Keratinocyte (primary cell): ENCODE results near the gene CCRL2. TPM values are rescaled to one million over a fixed set of nuclear protein-coding genes. Genes with fewer than 3 reads are reported as not detected.

ENCODE experiments used
- DNase-seq: peaks from one replicate; pipeline ENCODE4 v3.0.0-alpha.2; 2011; ENCODE audit warnings: low read depth, missing footprints, low spot score
- FAIRE-seq: peaks from 2 replicates; lab custom pipeline; 2011; peaks lifted over from hg19 to GRCh38; lab: Jason Lieb, UNC
- H2AFZ ChIP-seq: 2 replicates; pipeline ENCODE4 v1.6.0; 2012; ENCODE audit warnings: low read length, control low read depth, inconsistent platforms; ENCODE audit not compliant: control insufficient read depth
- H3K27ac ChIP-seq: 2 replicates; pipeline ENCODE4 v1.5.1; 2011; ENCODE audit warnings: low read length; ENCODE audit not compliant: control insufficient read depth, insufficient read depth
- H3K27me3 ChIP-seq: 3 replicates; pipeline ENCODE4 v1.6.0; 2011; ENCODE audit warnings: low read length; ENCODE audit not compliant: control insufficient read depth, insufficient read depth; ENCODE audit errors: extremely low read depth
- H3K36me3 ChIP-seq, 2 experiments: 2 replicates in 1 of 2; 3 replicates in 1 of 2; pipeline ENCODE4 v1.5.1; 2011; ENCODE audit warnings: low read length in 2 of 2, mild to moderate bottlenecking in 1 of 2; ENCODE audit not compliant: control insufficient read depth in 2 of 2, insufficient read depth in 2 of 2; ENCODE audit errors: extremely low read depth in 1 of 2
- H3K4me1 ChIP-seq: 3 replicates; pipeline ENCODE4 v1.5.1; 2011; ENCODE audit warnings: low read length; ENCODE audit not compliant: control insufficient read depth, insufficient read depth; ENCODE audit errors: extremely low read depth
- H3K4me2 ChIP-seq: 3 replicates; pipeline ENCODE4 v1.6.0; 2011; ENCODE audit warnings: low read depth, low read length; ENCODE audit not compliant: control insufficient read depth, insufficient read depth; ENCODE audit errors: extremely low read depth
- H3K4me3 ChIP-seq, 3 experiments: fragments of 200-600 bp in 1 of 3; sonication (generic) in 1 of 3; 2 replicates in 2 of 3; 3 replicates in 1 of 3; pipeline ENCODE4 v1.5.1; 2011 to 2016; ENCODE audit warnings: low read length in 3 of 3, mild to moderate bottlenecking in 3 of 3, control low read depth in 2 of 3, inconsistent platforms in 1 of 3, low read depth in 1 of 3, mixed read lengths in 1 of 3, mixed run types in 1 of 3, moderate library complexity in 1 of 3; ENCODE audit not compliant: control insufficient read depth in 2 of 3, insufficient read depth in 2 of 3; ENCODE audit errors: extremely low read depth in 1 of 3
- H3K79me2 ChIP-seq: 2 replicates; pipeline ENCODE4 v1.6.0; 2012; ENCODE audit warnings: low read length; ENCODE audit not compliant: control insufficient read depth, insufficient read depth
- H3K9ac ChIP-seq: 3 replicates; pipeline ENCODE4 v1.6.0; 2011; ENCODE audit warnings: low read length; ENCODE audit not compliant: control insufficient read depth, insufficient read depth; ENCODE audit errors: extremely low read depth
- H3K9me1 ChIP-seq: 3 replicates; pipeline ENCODE4 v1.6.0; 2011; ENCODE audit warnings: low read length; ENCODE audit not compliant: control insufficient read depth, insufficient read depth; ENCODE audit errors: extremely low read depth
- H3K9me3 ChIP-seq: 2 replicates; pipeline ENCODE4 v1.5.1; 2012; ENCODE audit warnings: low read depth, low read length; ENCODE audit not compliant: control insufficient read depth
- H4K20me1 ChIP-seq: 3 replicates; pipeline ENCODE4 v1.6.0; 2011; ENCODE audit warnings: low read length; ENCODE audit not compliant: control insufficient read depth, insufficient read depth; ENCODE audit errors: extremely low read depth
- CTCF ChIP-seq, 3 experiments: IDR thresholded peaks in 1 of 3; conservative IDR thresholded peaks in 1 of 3; optimal IDR thresholded peaks in 1 of 3; 2 replicates in 2 of 3; 3 replicates in 1 of 3; pipeline versions ENCODE3 to v1.5.1; 2011; ENCODE audit warnings: low read length in 3 of 3, mild to moderate bottlenecking in 3 of 3, moderate library complexity in 2 of 3, control low read depth in 1 of 3, inconsistent platforms in 1 of 3; ENCODE audit not compliant: insufficient read depth in 2 of 3; ENCODE audit errors: extremely low read depth in 1 of 3
- EZH2 ChIP-seq: IDR thresholded peaks from one replicate; pipeline ENCODE4 v1.6.1; 2012; ENCODE audit warnings: inconsistent platforms, mild to moderate bottlenecking, low read length, moderate library complexity
- dilution Hi-C: fragments of 300-500 bp; cut with MboI; formaldehyde crosslinking; loops from one replicate; pipeline ENCODE4 v1.7.0; 2020; ENCODE audit warnings: low sequenced_read_pairs; ENCODE audit not compliant: extremely low pct_ligation_motif_present
- polyA plus RNA-seq, 5 experiments: library from polyadenylated mRNA; depleted of rRNA in 3 of 5; stranded (reverse) in 3 of 5; stranded (forward) in 1 of 5; unstranded in 1 of 5; fragments of >200 nt; gene quantifications; 1 replicate in 1 of 5; 2 replicates in 3 of 5; 3 replicates in 1 of 5; pipeline versions ENCODE4 v1.2.1 to v1.2.3, GENCODE V29; 2011 to 2012; ENCODE audit warnings: missing spikeins in 2 of 5, low read depth in 1 of 5, low replicate concordance in 1 of 5

The CCRL2 gene
- polyA plus RNA-seq, 1 donor (not counting 4 experiments of a cell fraction or from before 2014, with no cell fraction given), result not detected

- no peak for DNase-seq
- no peak overlapping the region for H2AFZ ChIP-seq
- no peaks in the 10 kb centered on the region for H3K36me3 ChIP-seq
- H3K4me1 ChIP-seq, result no peaks in the 10 kb centered on the region
- H3K4me3 ChIP-seq, result no peak overlapping the region
- FAIRE-seq, result no peak
- no peak for TF ChIP-seq EZH2
- TF ChIP-seq CTCF (optimal IDR thresholded peaks at IDR 0.05 in 1 of 3, IDR thresholded peaks at IDR 0.05 in 1 of 3, conservative IDR thresholded peaks at IDR 0.05 in 1 of 3; ENCODE audit: extremely low read depth in 1 of 3, insufficient read depth in 2 of 3, low read length in 3 of 3), result no peak
- no peaks in the 10 kb centered on the region for H3K79me2 ChIP-seq
- no peaks in the 10 kb centered on the region for H3K9me3 ChIP-seq
- H3K9me1 ChIP-seq, result no peaks in the 10 kb centered on the region
- dilution Hi-C loops, result no loop called here
- no peak overlapping the region for H3K9ac ChIP-seq
- no peak overlapping the region for H3K4me2 ChIP-seq
- no peak overlapping the region for H3K27ac ChIP-seq
- no peaks in the 10 kb centered on the region for H4K20me1 ChIP-seq
- H3K27me3 ChIP-seq, result no peaks in the 10 kb centered on the region
Measured at GRCh38 chr3:46397111-46397510, 9.9 kb upstream of the CCRL2 start.

GRCh38 chr3:46398186-46398955 lies 8.7 kb upstream of the CCRL2 start:
- H3K4me3 ChIP-seq, result no peak overlapping the region
- H2AFZ ChIP-seq, result no peak overlapping the region
- H3K4me2 ChIP-seq, result no peak overlapping the region
- no peak for FAIRE-seq
- H3K27ac ChIP-seq, result no peak overlapping the region
- dilution Hi-C loops, result no loop called here
- H3K27me3 ChIP-seq, result no peaks in the 10 kb centered on the region
- TF ChIP-seq EZH2 (no peak), CTCF (optimal IDR thresholded peaks at IDR 0.05 in 1 of 3, IDR thresholded peaks at IDR 0.05 in 1 of 3, conservative IDR thresholded peaks at IDR 0.05 in 1 of 3; ENCODE audit: extremely low read depth in 1 of 3, insufficient read depth in 2 of 3, low read length in 3 of 3) (no peak)
- no peaks in the 10 kb centered on the region for H4K20me1 ChIP-seq
- H3K79me2 ChIP-seq, result no peaks in the 10 kb centered on the region
- no peaks in the 10 kb centered on the region for H3K9me3 ChIP-seq
- no peaks in the 10 kb centered on the region for H3K36me3 ChIP-seq
- no peaks in the 10 kb centered on the region for H3K4me1 ChIP-seq
- H3K9me1 ChIP-seq, result no peaks in the 10 kb centered on the region
- no peak for DNase-seq
- no peak overlapping the region for H3K9ac ChIP-seq
